Loucy (cell line): Measurements from ENCODE around the gene TCOF1.

Experiments used
- H2AFZ ChIP-seq: fragments of 200-600 bp; sonication (generic); 2 replicates; pipeline ENCODE4 v1.6.0; 2016; ENCODE audit warnings: antibody characterized with exemption, mild to moderate bottlenecking, low read length, moderate library complexity
- H3F3A ChIP-seq: fragments of 200-600 bp; 2 replicates; pipeline ENCODE4 v1.6.0; 2016; ENCODE audit warnings: antibody characterized with exemption, low read depth, mild to moderate bottlenecking
- H3K27me3 ChIP-seq: fragments of 200-600 bp; sonication (generic); 2 replicates; pipeline ENCODE4 v1.6.1; 2014; ENCODE audit warnings: low read length, mild to moderate bottlenecking; ENCODE audit not compliant: insufficient read depth, poor library complexity, severe bottlenecking
- H3K36me3 ChIP-seq: fragments of 200-600 bp; sonication (generic); 2 replicates; pipeline ENCODE4 v1.6.1; 2016; ENCODE audit warnings: low read length; ENCODE audit not compliant: insufficient read depth
- H3K4me1 ChIP-seq: fragments of 200-600 bp; sonication (generic); 2 replicates; pipeline ENCODE4 v1.5.1; 2014; ENCODE audit warnings: low read length, mild to moderate bottlenecking; ENCODE audit not compliant: insufficient read depth, poor library complexity, severe bottlenecking
- H3K4me2 ChIP-seq: fragments of 200-600 bp; sonication (generic); 2 replicates; pipeline ENCODE4 v1.6.0; 2014; ENCODE audit warnings: antibody characterized with exemption, low read length, low read depth, mild to moderate bottlenecking; ENCODE audit not compliant: poor library complexity, severe bottlenecking
- H3K4me3 ChIP-seq: fragments of 200-600 bp; sonication (generic); 2 replicates; pipeline ENCODE4 v1.5.1; 2014; ENCODE audit warnings: low read length, mild to moderate bottlenecking, mixed read lengths; ENCODE audit not compliant: poor library complexity, severe bottlenecking
- H3K79me2 ChIP-seq: fragments of 200-600 bp; sonication (generic); 2 replicates; pipeline ENCODE4 v1.6.1; 2014; ENCODE audit warnings: low read length; ENCODE audit not compliant: insufficient read depth
- H3K9ac ChIP-seq: fragments of 200-600 bp; sonication (generic); 2 replicates; pipeline ENCODE4 v1.6.0; 2014; ENCODE audit warnings: mild to moderate bottlenecking, low read depth, low read length, moderate library complexity; ENCODE audit not compliant: poor library complexity, severe bottlenecking
- H3K9me2 ChIP-seq: fragments of 200-600 bp; sonication (generic); replicated peaks from 2 replicates; pipeline ENCODE4 v1.6.1; 2016; ENCODE audit warnings: low read depth, low read length, mixed read lengths
- H3K9me3 ChIP-seq: fragments of 200-600 bp; sonication (generic); 2 replicates; pipeline ENCODE4 v1.6.1; 2014; ENCODE audit warnings: mild to moderate bottlenecking, antibody characterized with exemption, low read length, low read depth; ENCODE audit not compliant: insufficient read depth
- H4K20me1 ChIP-seq: fragments of 200-600 bp; sonication (generic); 2 replicates; pipeline ENCODE4 v1.6.0; 2014; ENCODE audit warnings: antibody characterized with exemption, low read length, mild to moderate bottlenecking; ENCODE audit not compliant: insufficient read depth, poor library complexity, severe bottlenecking
- EZH2phosphoT487 ChIP-seq: fragments of 200-600 bp; IDR thresholded peaks from 2 replicates; pipeline ENCODE4 v1.6.1; 2018; ENCODE audit warnings: antibody characterized with exemption, mild to moderate bottlenecking, moderate library complexity, borderline replicate concordance
- TF ChIP-seq, protein P1 (sequence below): fragments of 200-600 bp; sonication (generic); conservative IDR thresholded peaks from 2 replicates; pipeline ENCODE4 v1.5.1; 2014; ENCODE audit warnings: mild to moderate bottlenecking, antibody characterized with exemption, low read length

Gene TCOF1

DNA sequence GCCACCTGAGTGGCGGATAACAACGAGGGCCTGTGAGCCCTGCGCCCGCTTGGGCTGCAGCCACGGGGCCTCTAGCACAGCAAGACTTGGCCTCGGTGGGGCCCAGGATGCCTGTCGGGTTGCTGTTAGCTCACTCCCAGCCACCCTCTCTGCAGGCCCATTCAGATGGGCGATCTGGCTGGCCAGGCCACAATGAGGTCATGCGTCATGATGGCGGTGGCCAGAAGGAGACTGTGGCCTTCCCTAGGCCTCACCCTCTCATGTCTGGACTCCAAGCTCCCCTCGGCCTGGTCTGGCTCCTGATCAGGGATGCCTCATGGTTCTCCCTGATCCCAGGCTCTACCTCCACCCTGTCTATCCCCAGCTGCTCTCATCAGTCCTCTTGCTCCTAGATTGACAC, 19.0 kb upstream of the TCOF1 start:
- H3F3A ChIP-seq: no peaks in the 10 kb centered on the region
- no peaks in the 10 kb centered on the region for H3K4me1 ChIP-seq
- H2AFZ ChIP-seq: no peak overlapping the region
- no peaks in the 10 kb centered on the region for H3K79me2 ChIP-seq
- no peaks in the 10 kb centered on the region for H4K20me1 ChIP-seq
- H3K36me3 ChIP-seq: no peaks in the 10 kb centered on the region
- H3K9ac ChIP-seq: no peak overlapping the region
- no peak for TF ChIP-seq EZH2phosphoT487
- TF ChIP-seq, protein P1, sequence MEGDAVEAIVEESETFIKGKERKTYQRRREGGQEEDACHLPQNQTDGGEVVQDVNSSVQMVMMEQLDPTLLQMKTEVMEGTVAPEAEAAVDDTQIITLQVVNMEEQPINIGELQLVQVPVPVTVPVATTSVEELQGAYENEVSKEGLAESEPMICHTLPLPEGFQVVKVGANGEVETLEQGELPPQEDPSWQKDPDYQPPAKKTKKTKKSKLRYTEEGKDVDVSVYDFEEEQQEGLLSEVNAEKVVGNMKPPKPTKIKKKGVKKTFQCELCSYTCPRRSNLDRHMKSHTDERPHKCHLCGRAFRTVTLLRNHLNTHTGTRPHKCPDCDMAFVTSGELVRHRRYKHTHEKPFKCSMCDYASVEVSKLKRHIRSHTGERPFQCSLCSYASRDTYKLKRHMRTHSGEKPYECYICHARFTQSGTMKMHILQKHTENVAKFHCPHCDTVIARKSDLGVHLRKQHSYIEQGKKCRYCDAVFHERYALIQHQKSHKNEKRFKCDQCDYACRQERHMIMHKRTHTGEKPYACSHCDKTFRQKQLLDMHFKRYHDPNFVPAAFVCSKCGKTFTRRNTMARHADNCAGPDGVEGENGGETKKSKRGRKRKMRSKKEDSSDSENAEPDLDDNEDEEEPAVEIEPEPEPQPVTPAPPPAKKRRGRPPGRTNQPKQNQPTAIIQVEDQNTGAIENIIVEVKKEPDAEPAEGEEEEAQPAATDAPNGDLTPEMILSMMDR: no peak
- H3K4me2 ChIP-seq: no peak overlapping the region
- no peak overlapping the region for H3K4me3 ChIP-seq
- H3K9me2 ChIP-seq: no peaks in the 10 kb centered on the region
- H3K9me3 ChIP-seq: no peaks in the 10 kb centered on the region
- no peaks in the 10 kb centered on the region for H3K27me3 ChIP-seq

GRCh38 chr5:150339165-150339564, 18.3 kb upstream of the TCOF1 start:
- Histone ChIP-seq H3K9me3 (no peaks in the 10 kb centered on the region), H3F3A (no peaks in the 10 kb centered on the region), H2AFZ (no peak overlapping the region), H3K4me2 (no peak overlapping the region), H4K20me1 (no peaks in the 10 kb centered on the region), H3K27me3 (no peaks in the 10 kb centered on the region), H3K4me3 (no peak overlapping the region), H3K9me2 (no peaks in the 10 kb centered on the region), H3K4me1 (no peaks in the 10 kb centered on the region), H3K36me3 (no peaks in the 10 kb centered on the region), H3K79me2 (no peaks in the 10 kb centered on the region), H3K9ac (no peak overlapping the region)
- TF ChIP-seq, protein P1: no peak
- no peak for TF ChIP-seq EZH2phosphoT487

- Histone ChIP-seq H3K79me2 (no peaks in the 10 kb centered on the region), H3K9me2 (no peaks in the 10 kb centered on the region), H3K9me3 (no peaks in the 10 kb centered on the region), H3F3A (no peaks in the 10 kb centered on the region), H3K36me3 (no peaks in the 10 kb centered on the region), H3K4me1 (no peaks in the 10 kb centered on the region), H3K9ac (no peak overlapping the region), H4K20me1 (no peaks in the 10 kb centered on the region), H3K4me3 (no peak overlapping the region), H3K4me2 (no peak overlapping the region), H2AFZ (no peak overlapping the region), H3K27me3 (no peaks in the 10 kb centered on the region)
- TF ChIP-seq, protein P1: no peak
- TF ChIP-seq EZH2phosphoT487: no peak
These were observed 17.7 kb upstream of the TCOF1 start for GRCh38 chr5:150339841-150340240.
